Prostate gland (tissue), 2 donors: Measurements from ENCODE around the gene NHLH2.
A peak's percentile ranks its signal among the peaks of the same experiment; 100 is the strongest.

Source experiments
- CTCF ChIP-seq, 4 experiments: fragments of 200-600 bp in 2 of 4; fragments of 450-650 bp in 2 of 4; sonication (generic) in 2 of 4; IDR thresholded peaks; 1 replicate in 3 of 4; 2 replicates in 1 of 4; pipeline ENCODE4 v1.5.1; 2016 to 2019; ENCODE audit warnings: antibody characterized with exemption in 4 of 4, mild to moderate bottlenecking in 2 of 4, moderate library complexity in 2 of 4
- POLR2A ChIP-seq: fragments of 450-650 bp; IDR thresholded peaks from one replicate; pipeline ENCODE4 v1.6.1; 2016; ENCODE audit warnings: antibody characterized with exemption, mild to moderate bottlenecking
- POLR2AphosphoS5 ChIP-seq: sonication (generic); formaldehyde crosslinking; IDR thresholded peaks from one replicate; pipeline ENCODE4 v1.6.1; 2017; ENCODE audit warnings: antibody characterized with exemption

DNA sequence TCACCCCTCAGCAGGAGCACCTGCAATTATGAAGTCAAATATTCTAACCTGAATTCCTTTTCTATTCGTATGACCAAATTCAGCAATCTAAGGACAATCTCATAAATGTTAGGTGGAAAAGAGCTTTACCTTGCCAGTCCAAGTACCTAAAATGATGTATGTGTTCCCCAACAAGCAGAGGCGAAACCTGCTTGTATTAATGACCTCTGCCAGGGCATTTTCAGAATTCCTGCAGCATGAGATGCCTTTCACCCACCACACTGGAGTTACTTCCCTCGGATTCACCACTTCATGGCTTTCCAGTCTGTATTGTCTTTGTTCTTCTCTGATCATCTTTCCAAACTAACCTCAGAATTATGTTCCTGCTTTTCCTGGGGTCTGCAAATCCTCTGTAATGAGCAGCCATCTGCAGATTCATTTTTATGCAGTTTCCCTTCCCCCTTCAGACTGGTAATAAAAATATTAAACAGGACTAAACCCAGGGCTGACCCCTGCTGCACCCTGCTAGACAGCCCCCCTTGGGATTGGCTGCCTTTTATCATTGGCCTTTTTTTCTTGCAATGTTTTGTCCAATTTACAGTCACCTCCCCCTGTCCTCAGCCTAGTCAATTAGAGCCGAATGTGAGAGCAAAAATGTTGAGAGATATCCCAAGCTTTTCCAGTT, 45.8 kb downstream of the NHLH2 start:
- TF ChIP-seq CTCF (IDR thresholded peaks at IDR 0.05) (no peak), POLR2AphosphoS5 (peak; percentile 30), POLR2A (no peak)
